ENCODE measurements around the gene ELFN1.

- TF ChIP-seq CTCF (IDR thresholded peaks at IDR 0.05) (no peak), ZFX (IDR thresholded peaks at IDR 0.05; ENCODE audit: borderline replicate concordance) (no peak)
Measured at GRCh38 chr7:1717903-1718676, 48.0 kb downstream of the ELFN1 start.

Data from 22Rv1 (cell line).